OCI-LY1 (cell line): ENCODE measurements around the gene IZUMO1.
A peak's percentile ranks its signal among the peaks of the same experiment; 100 is the strongest.

Experiments used
- H2AFZ ChIP-seq: fragments of 200-600 bp; sonication (generic), shearing (Covaris generic); 2 replicates; pipeline ENCODE4 v1.6.0; 2014; ENCODE audit warnings: antibody characterized with exemption, mild to moderate bottlenecking, low read length
- H3F3A ChIP-seq: fragments of 200-600 bp; sonication (generic), shearing (Covaris generic); 2 replicates; pipeline ENCODE4 v1.6.0; 2014; ENCODE audit warnings: mild to moderate bottlenecking, antibody characterized with exemption, low read length, moderate library complexity; ENCODE audit not compliant: insufficient read depth
- H3K27ac ChIP-seq: fragments of 200-600 bp; sonication (generic); 2 replicates; pipeline ENCODE4 v1.5.1; 2014; ENCODE audit warnings: low read length, mixed run types, mild to moderate bottlenecking, low read depth; ENCODE audit not compliant: poor library complexity, severe bottlenecking
- H3K27me3 ChIP-seq: fragments of 200-600 bp; sonication (generic); 2 replicates; pipeline ENCODE4 v1.6.0; 2014; ENCODE audit warnings: antibody characterized with exemption, mild to moderate bottlenecking, low read length, moderate library complexity; ENCODE audit not compliant: insufficient read depth
- H3K36me3 ChIP-seq: fragments of 200-600 bp; sonication (generic); 2 replicates; pipeline ENCODE4 v1.6.1; 2014; ENCODE audit warnings: mild to moderate bottlenecking, antibody characterized with exemption, low read length, moderate library complexity, mixed read lengths; ENCODE audit not compliant: insufficient read depth
- H3K4me1 ChIP-seq: fragments of 200-600 bp; sonication (generic); 2 replicates; pipeline ENCODE4 v1.5.1; 2014; ENCODE audit warnings: mild to moderate bottlenecking, low read length, moderate library complexity; ENCODE audit not compliant: insufficient read depth, severe bottlenecking
- H3K4me2 ChIP-seq: fragments of 200-600 bp; sonication (generic), shearing (Covaris generic); 2 replicates; pipeline ENCODE4 v1.6.1; 2014; ENCODE audit warnings: low read length
- H3K4me3 ChIP-seq: fragments of 200-600 bp; sonication (generic); 2 replicates; pipeline ENCODE4 v1.5.1; 2014; ENCODE audit warnings: low read length, low read depth, mild to moderate bottlenecking, mixed read lengths; ENCODE audit not compliant: poor library complexity, severe bottlenecking
- H3K79me2 ChIP-seq: fragments of 200-600 bp; shearing (Covaris generic); 2 replicates; pipeline ENCODE4 v1.6.1; 2016; ENCODE audit warnings: mixed run types, low read length, mixed read lengths; ENCODE audit not compliant: insufficient read depth
- H3K9ac ChIP-seq: fragments of 200-600 bp; sonication (generic), shearing (Covaris generic); 2 replicates; pipeline ENCODE4 v1.6.1; 2014; ENCODE audit warnings: mild to moderate bottlenecking, low read length, mixed read lengths
- H3K9me2 ChIP-seq: fragments of 200-600 bp; sonication (generic), shearing (Covaris generic); 2 replicates; pipeline ENCODE4 v1.6.1; 2014; ENCODE audit warnings: low read depth, mild to moderate bottlenecking, low read length, mixed read lengths
- H3K9me3 ChIP-seq: fragments of 200-600 bp; shearing (Covaris generic); 2 replicates; pipeline ENCODE4 v1.6.1; 2014; ENCODE audit warnings: low read length, mixed read lengths
- H4K20me1 ChIP-seq: fragments of 200-600 bp; sonication (generic), shearing (Covaris generic); 2 replicates; pipeline ENCODE4 v1.6.0; 2016; ENCODE audit warnings: mild to moderate bottlenecking, low read length; ENCODE audit not compliant: insufficient read depth
- CTCF ChIP-seq: fragments of 200-600 bp; sonication (generic), shearing (Covaris generic); IDR thresholded peaks from 2 replicates; pipeline ENCODE4 v1.5.1; 2017; ENCODE audit warnings: mild to moderate bottlenecking, antibody characterized with exemption, low read length, moderate library complexity, mixed read lengths
- EZH2 ChIP-seq: fragments of 200-600 bp; sonication (generic), shearing (Covaris generic); IDR thresholded peaks from 2 replicates; pipeline ENCODE4 v1.8.0; 2017; ENCODE audit warnings: borderline replicate concordance, mixed run types, mild to moderate bottlenecking, antibody characterized with exemption, low read length, moderate library complexity, mixed read lengths

Gene IZUMO1

GRCh38 chr19:48755084-48755641 lies 8.5 kb upstream of the IZUMO1 start, which contains the start of gene FGF21:
Gene FGF21 (plus strand): TSS chr19:48755524. CDS start chr19:48756237, 713 bp downstream.
- Histone ChIP-seq H3K4me2 (no peak within 1 kb of the TSS), H3F3A (no peaks in the 10 kb centered on the region), H4K20me1 (no peaks in the 10 kb centered on the region), H2AFZ (no peak within 1 kb of the TSS), H3K9me2 (no peaks in the 10 kb centered on the region), H3K27ac (no peak within 1 kb of the TSS), H3K4me3 (no peak within 1 kb of the TSS), H3K4me1 (peaks cover 14% of the 10 kb centered on the region), H3K27me3 (0 out of 2 replicates have a peak, but pooled peaks cover under 1% of the 10 kb centered on the region), H3K9me3 (no peaks in the 10 kb centered on the region), H3K9ac (no peak within 1 kb of the TSS), H3K79me2 (no peaks in the 10 kb centered on the region), H3K36me3 (no peaks in the 10 kb centered on the region)
- no peak for TF ChIP-seq CTCF
- no peak for TF ChIP-seq EZH2

- H3K4me2 ChIP-seq: peak within 1 kb of the TSS; percentile 55
- no peak for TF ChIP-seq EZH2
- TF ChIP-seq CTCF: no peak
- H3K4me1 ChIP-seq: peaks cover 14% of the 10 kb centered on the region
- 0 out of 2 replicates have a peak, but pooled peaks cover 4% of the 10 kb centered on the region for H3K27me3 ChIP-seq
- no peaks in the 10 kb centered on the region for H3K79me2 ChIP-seq
- no peaks in the 10 kb centered on the region for H4K20me1 ChIP-seq
- no peak within 1 kb of the TSS for H3K27ac ChIP-seq
- H3K9me3 ChIP-seq: no peaks in the 10 kb centered on the region
- no peak within 1 kb of the TSS for H2AFZ ChIP-seq
- H3F3A ChIP-seq: no peaks in the 10 kb centered on the region
- H3K9me2 ChIP-seq: no peaks in the 10 kb centered on the region
- H3K36me3 ChIP-seq: no peaks in the 10 kb centered on the region
- peak within 1 kb of the TSS; percentile 54 for H3K4me3 ChIP-seq
- H3K9ac ChIP-seq: no peak within 1 kb of the TSS; the same call in 1 of the 2 replicates
These were observed 6.0 kb upstream of the IZUMO1 start, which contains the start of gene FUT1 for GRCh38 chr19:48752496-48753365. Gene FUT1 (minus strand): TSS chr19:48752641. CDS start chr19:48751281, 1,360 bp downstream.

GRCh38 chr19:48751845-48752495 lies 5.3 kb upstream of the IZUMO1 start:
- Histone ChIP-seq H3K27me3 (0 out of 2 replicates have a peak, but pooled peaks cover 4% of the 10 kb centered on the region), H2AFZ (no peak overlapping the region), H3K4me1 (peaks cover 18% of the 10 kb centered on the region), H3K36me3 (no peaks in the 10 kb centered on the region), H3F3A (no peaks in the 10 kb centered on the region), H3K79me2 (no peaks in the 10 kb centered on the region), H3K4me3 (peak overlapping the region; percentile 54), H3K9ac (no peak overlapping the region; the same call in 1 of the 2 replicates), H4K20me1 (no peaks in the 10 kb centered on the region), H3K9me3 (no peaks in the 10 kb centered on the region), H3K27ac (no peak overlapping the region), H3K9me2 (no peaks in the 10 kb centered on the region), H3K4me2 (peak overlapping the region; percentile 55)
- TF ChIP-seq EZH2 (no peak), CTCF (no peak)
